H9 (cell line): ENCODE measurements around the gene CCDC78. TPM values are rescaled to one million over a fixed set of nuclear protein-coding genes. Genes with fewer than 3 reads are reported as not detected.

Experiments used
- DNase-seq: peaks from one replicate; pipeline ENCODE4 v3.0.0-alpha.2; 2017
- H2AFZ ChIP-seq: one replicate; pipeline ENCODE4 v1.6.1; 2013; ENCODE audit warnings: mild to moderate bottlenecking, low read length, control low read depth, moderate library complexity
- H2AK5ac ChIP-seq: 2 replicates; pipeline ENCODE4 v1.6.1; 2013; ENCODE audit warnings: low read length, control low read depth, mixed read lengths; ENCODE audit not compliant: insufficient read length
- H2BK120ac ChIP-seq: one replicate; pipeline ENCODE4 v1.6.1; 2013; ENCODE audit warnings: low read depth, mild to moderate bottlenecking, low read length, control low read depth, inconsistent platforms; ENCODE audit not compliant: poor library complexity, severe bottlenecking
- H2BK12ac ChIP-seq: 2 replicates; pipeline ENCODE4 v1.6.1; 2013; ENCODE audit warnings: low read length, control low read depth, mixed read lengths, low read depth; ENCODE audit not compliant: insufficient read length
- H2BK15ac ChIP-seq: 2 replicates; pipeline ENCODE4 v1.6.1; 2013; ENCODE audit warnings: low read depth, low read length, control low read depth
- H2BK20ac ChIP-seq: one replicate; pipeline ENCODE4 v1.6.1; 2013; ENCODE audit warnings: low read depth, mild to moderate bottlenecking, low read length, control low read depth, inconsistent platforms; ENCODE audit not compliant: poor library complexity, severe bottlenecking
- H2BK5ac ChIP-seq: 2 replicates; pipeline ENCODE4 v1.6.1; 2013; ENCODE audit warnings: low read length, control low read depth, mixed read lengths; ENCODE audit not compliant: insufficient read length
- H3K14ac ChIP-seq: 2 replicates; pipeline ENCODE4 v1.6.1; 2013; ENCODE audit warnings: low read length, control low read depth; ENCODE audit not compliant: insufficient read depth
- H3K18ac ChIP-seq: 2 replicates; pipeline ENCODE4 v1.6.1; 2013; ENCODE audit warnings: low read depth, mild to moderate bottlenecking, mixed read lengths, low read length, control low read depth; ENCODE audit not compliant: insufficient read length
- H3K23ac ChIP-seq: 2 replicates; pipeline ENCODE4 v1.6.1; 2013; ENCODE audit warnings: low read length, control low read depth, mixed read lengths, low read depth; ENCODE audit not compliant: insufficient read length
- H3K23me2 ChIP-seq: 2 replicates; pipeline ENCODE4 v1.6.1; 2013; ENCODE audit warnings: low read depth, mild to moderate bottlenecking, mixed read lengths, low read length, control low read depth; ENCODE audit not compliant: insufficient read length, poor library complexity, severe bottlenecking
- H3K27ac ChIP-seq: 2 replicates; pipeline ENCODE4 v1.5.1; 2013; ENCODE audit warnings: low read length, control low read depth, mixed read lengths, low read depth; ENCODE audit not compliant: insufficient read length
- H3K27me3 ChIP-seq: 2 replicates; pipeline ENCODE4 v1.6.1; 2013; ENCODE audit warnings: low read length, control low read depth, inconsistent platforms; ENCODE audit not compliant: insufficient read depth
- H3K4ac ChIP-seq: 2 replicates; pipeline ENCODE4 v1.6.1; 2013; ENCODE audit warnings: low read depth, mild to moderate bottlenecking, control low read depth, inconsistent platforms, low read length, moderate library complexity
- H3K4me1 ChIP-seq: 2 replicates; pipeline ENCODE4 v1.6.1; 2013; ENCODE audit warnings: low read length, control low read depth, inconsistent platforms; ENCODE audit not compliant: insufficient read depth
- H3K4me2 ChIP-seq: 2 replicates; pipeline ENCODE4 v1.6.1; 2013; ENCODE audit warnings: low read length, control low read depth, mixed read lengths; ENCODE audit not compliant: insufficient read length, insufficient read depth
- H3K56ac ChIP-seq: 2 replicates; pipeline ENCODE4 v1.6.1; 2013; ENCODE audit warnings: low read depth, mild to moderate bottlenecking, mixed read lengths, low read length, control low read depth; ENCODE audit not compliant: insufficient read length
- H3K79me1 ChIP-seq: 2 replicates; pipeline ENCODE4 v1.6.1; 2013; ENCODE audit warnings: low read depth, mild to moderate bottlenecking, moderate library complexity, low read length, control low read depth, inconsistent platforms; ENCODE audit not compliant: insufficient read depth, poor library complexity, severe bottlenecking
- H3K79me2 ChIP-seq: 2 replicates; pipeline ENCODE4 v1.6.1; 2013; ENCODE audit warnings: low read length, control low read depth, inconsistent platforms; ENCODE audit not compliant: insufficient read depth
- H3K9ac ChIP-seq: 2 replicates; pipeline ENCODE4 v1.6.1; 2013; ENCODE audit warnings: low read length, control low read depth, mixed read lengths; ENCODE audit not compliant: insufficient read length; ENCODE audit errors: extremely low read depth
- H3K9me3 ChIP-seq: one replicate; pipeline ENCODE4 v1.6.1; 2013; ENCODE audit warnings: low read depth, low read length, inconsistent platforms; ENCODE audit not compliant: control insufficient read depth
- H3T11ph ChIP-seq: one replicate; pipeline ENCODE4 v1.6.1; 2013; ENCODE audit warnings: mild to moderate bottlenecking, low read length, control low read depth, inconsistent platforms
- H4K20me1 ChIP-seq: one replicate; pipeline ENCODE4 v1.6.1; 2013; ENCODE audit not compliant: control insufficient read depth, insufficient read length, insufficient read depth
- H4K5ac ChIP-seq: 2 replicates; pipeline ENCODE4 v1.6.1; 2013; ENCODE audit warnings: low read depth, mild to moderate bottlenecking, mixed read lengths, low read length, control low read depth; ENCODE audit not compliant: insufficient read length
- H4K8ac ChIP-seq: replicated peaks from 2 replicates; pipeline ENCODE4 v1.6.1; 2013; ENCODE audit warnings: low read length, control low read depth, mixed read lengths, low read depth; ENCODE audit not compliant: insufficient read length
- H4K91ac ChIP-seq: 2 replicates; pipeline ENCODE4 v1.6.1; 2013; ENCODE audit warnings: low read depth, mild to moderate bottlenecking, moderate library complexity, mixed read lengths, low read length, control low read depth; ENCODE audit not compliant: insufficient read length
- H3K27ac Mint-ChIP-seq, 3 experiments: 2 replicates in 2 of 3; 3 replicates in 1 of 3; pipeline ENCODE4 v1.8.0; 2020 to 2021; ENCODE audit warnings: mixed read lengths in 3 of 3, mild to moderate bottlenecking in 1 of 3, moderate library complexity in 1 of 3
- H3K27me3 Mint-ChIP-seq: 2 replicates; pipeline ENCODE4 v1.8.0; 2021; ENCODE audit warnings: low read depth, mild to moderate bottlenecking, moderate library complexity, mixed read lengths
- H3K36me3 Mint-ChIP-seq, 3 experiments: 2 replicates in 2 of 3; 3 replicates in 1 of 3; pipeline ENCODE4 v1.8.0; 2020 to 2021; ENCODE audit warnings: low read depth in 3 of 3, mixed read lengths in 3 of 3; ENCODE audit not compliant: insufficient read depth in 1 of 3
- H3K4me1 Mint-ChIP-seq, 2 experiments: 2 replicates each; pipeline ENCODE4 v1.8.0; 2020; ENCODE audit warnings: mixed read lengths in 2 of 2
- H3K4me3 Mint-ChIP-seq, 2 experiments: 2 replicates in 1 of 2; 3 replicates in 1 of 2; pipeline ENCODE4 v1.8.0; 2020 to 2021; ENCODE audit warnings: mild to moderate bottlenecking in 2 of 2, mixed read lengths in 2 of 2, moderate library complexity in 1 of 2
- H3K9me3 Mint-ChIP-seq, 2 experiments: 2 replicates in 1 of 2; 3 replicates in 1 of 2; pipeline ENCODE4 v1.8.0; 2020; ENCODE audit warnings: mild to moderate bottlenecking in 2 of 2, mixed read lengths in 2 of 2, moderate library complexity in 1 of 2
- WGBS: extraction: QIAGEN DNeasy Blood & Tissue Kit; methylation state at CpG from one replicate; pipeline ENCODE4 v1.1.7; 2013; ENCODE audit warnings: missing lambda C conversion rate, low lambda C conversion rate, mixed read lengths; ENCODE audit not compliant: insufficient read length; ENCODE audit errors: extremely low coverage; 5-methylcytosine and 5-hydroxymethylcytosine counted together
- total RNA-seq: library from RNA; stranded (reverse); gene quantifications from 2 replicates; pipeline ENCODE4 v1.2.1, GENCODE V29; 2021
- TF ChIP-seq, protein P1 (sequence below): fragments of 200-600 bp; sonication (generic); conservative IDR thresholded peaks from 3 replicates; pipeline ENCODE4 v1.8.0; 2021; ENCODE audit warnings: antibody characterized with exemption, mild to moderate bottlenecking

Gene CCDC78
- total RNA-seq, 1 experiment from 2014 or later, result 12.1 TPM

DNA sequence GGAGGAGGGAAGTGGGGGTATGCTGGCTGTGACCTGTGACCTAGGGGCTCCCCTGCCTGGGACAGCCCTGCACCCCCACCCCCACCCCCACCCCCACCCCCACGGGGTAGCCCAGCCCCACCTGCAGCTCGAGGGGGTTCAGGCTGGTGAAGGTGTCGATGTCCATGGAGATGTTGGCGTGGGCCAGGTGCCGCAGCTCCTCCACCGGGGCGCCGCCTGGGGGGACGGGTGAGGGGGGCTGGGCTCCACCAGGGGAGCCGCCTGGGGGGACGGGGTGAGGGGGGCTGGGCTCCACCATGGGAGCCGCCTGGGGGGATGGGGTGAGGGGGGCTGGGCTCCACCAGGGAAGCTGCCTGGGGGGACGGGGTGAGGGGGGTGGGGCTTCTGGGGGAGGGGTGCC is 44.2 kb upstream of the CCDC78 start:
- H3K79me1 ChIP-seq, result no peaks in the 10 kb centered on the region
- no peak overlapping the region for H2BK12ac ChIP-seq
- no peak overlapping the region for H3K4ac ChIP-seq
- H2BK15ac ChIP-seq, result no peak overlapping the region
- H3K18ac ChIP-seq, result no peak overlapping the region
- H3K56ac ChIP-seq, result no peak overlapping the region
- H3K23me2 ChIP-seq, result no peaks in the 10 kb centered on the region
- Mint-ChIP-seq H3K4me1 (peaks cover 0 to 3% of the 10 kb centered on the region in 2 experiments; a peak in 1 of 4 replicates), H3K9me3 (no peaks in the 10 kb centered on the region; a peak in 1 of 5 replicates), H3K27me3 (peaks cover 5% of the 10 kb centered on the region), H3K36me3 (no peaks in the 10 kb centered on the region), H3K4me3 (no peak overlapping the region), H3K27ac (no peak overlapping the region)
- no peak overlapping the region for H4K91ac ChIP-seq
- H3K9me3 ChIP-seq, result no peaks in the 10 kb centered on the region
- H2AFZ ChIP-seq, result no peak overlapping the region
- H2BK120ac ChIP-seq, result no peak overlapping the region
- H4K5ac ChIP-seq, result no peak overlapping the region
- H3K9ac ChIP-seq, result no peak overlapping the region
- no peak overlapping the region for H2BK20ac ChIP-seq
- no peaks in the 10 kb centered on the region for H3K27me3 ChIP-seq
- H4K8ac ChIP-seq, result no peak overlapping the region
- H2AK5ac ChIP-seq, result no peak overlapping the region
- H3K4me2 ChIP-seq, result no peak overlapping the region
- no peaks in the 10 kb centered on the region for H4K20me1 ChIP-seq
- no peak overlapping the region for H3K27ac ChIP-seq
- no peak overlapping the region for H3K14ac ChIP-seq
- TF ChIP-seq, protein P1, sequence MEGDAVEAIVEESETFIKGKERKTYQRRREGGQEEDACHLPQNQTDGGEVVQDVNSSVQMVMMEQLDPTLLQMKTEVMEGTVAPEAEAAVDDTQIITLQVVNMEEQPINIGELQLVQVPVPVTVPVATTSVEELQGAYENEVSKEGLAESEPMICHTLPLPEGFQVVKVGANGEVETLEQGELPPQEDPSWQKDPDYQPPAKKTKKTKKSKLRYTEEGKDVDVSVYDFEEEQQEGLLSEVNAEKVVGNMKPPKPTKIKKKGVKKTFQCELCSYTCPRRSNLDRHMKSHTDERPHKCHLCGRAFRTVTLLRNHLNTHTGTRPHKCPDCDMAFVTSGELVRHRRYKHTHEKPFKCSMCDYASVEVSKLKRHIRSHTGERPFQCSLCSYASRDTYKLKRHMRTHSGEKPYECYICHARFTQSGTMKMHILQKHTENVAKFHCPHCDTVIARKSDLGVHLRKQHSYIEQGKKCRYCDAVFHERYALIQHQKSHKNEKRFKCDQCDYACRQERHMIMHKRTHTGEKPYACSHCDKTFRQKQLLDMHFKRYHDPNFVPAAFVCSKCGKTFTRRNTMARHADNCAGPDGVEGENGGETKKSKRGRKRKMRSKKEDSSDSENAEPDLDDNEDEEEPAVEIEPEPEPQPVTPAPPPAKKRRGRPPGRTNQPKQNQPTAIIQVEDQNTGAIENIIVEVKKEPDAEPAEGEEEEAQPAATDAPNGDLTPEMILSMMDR, result no peak
- DNase-seq, result no peak
- H3T11ph ChIP-seq, result no peak overlapping the region
- H3K79me2 ChIP-seq, result no peaks in the 10 kb centered on the region
- no peak overlapping the region for H3K23ac ChIP-seq
- H2BK5ac ChIP-seq, result no peak overlapping the region
- H3K4me1 ChIP-seq, result no peaks in the 10 kb centered on the region
- no CpG with 5 or more reads among the region's 13 CpGs for WGBS
